GM18517 (cell line): ENCODE results near the gene FYN.

Experiments
- ATAC-seq: cut with Tn5 transposase; IDR thresholded peaks from one replicate; pipeline ENCODE4 v1.9.1; 2021; ENCODE audit warnings: mild to moderate bottlenecking, moderate library complexity; ENCODE audit not compliant: unreplicated experiment

The FYN gene

GRCh38 chr6:111773501-111774345 lies 99.5 kb downstream of the FYN start:
- ATAC-seq = no peak

- no peak for ATAC-seq
Measured at GRCh38 chr6:111772381-111772780, 100.9 kb downstream of the FYN start.

GRCh38 chr6:111771629-111772028 lies 101.6 kb downstream of the FYN start:
- ATAC-seq = no peak

- ATAC-seq = no peak
Measured at GRCh38 chr6:111771094-111771432, 102.2 kb downstream of the FYN start.

GRCh38 chr6:111770263-111771093 lies 102.8 kb downstream of the FYN start:
- no peak for ATAC-seq

GRCh38 chr6:111769365-111770152 lies 103.7 kb downstream of the FYN start:
- ATAC-seq = no peak

GRCh38 chr6:111768431-111768770 lies 104.9 kb downstream of the FYN start:
- ATAC-seq = no peak

GRCh38 chr6:111767752-111768430 lies 105.4 kb downstream of the FYN start:
- no peak for ATAC-seq

GRCh38 chr6:111766201-111766857 lies 106.9 kb downstream of the FYN start:
- ATAC-seq = no peak

GRCh38 chr6:111765763-111766162 lies 107.5 kb downstream of the FYN start:
- no peak for ATAC-seq

GRCh38 chr6:111764238-111765175 lies 108.7 kb downstream of the FYN start:
- ATAC-seq = peak; percentile 88

GRCh38 chr6:111763381-111763780 lies 109.9 kb downstream of the FYN start:
- ATAC-seq = no peak

GRCh38 chr6:111761783-111762312 lies 111.4 kb downstream of the FYN start:
- ATAC-seq = no peak

GRCh38 chr6:111761212-111761611 lies 112.0 kb downstream of the FYN start:
- ATAC-seq = no peak

GRCh38 chr6:111759836-111760785 lies 113.1 kb downstream of the FYN start:
- ATAC-seq = no peak

- no peak for ATAC-seq
Measured at GRCh38 chr6:111759331-111759835, 113.9 kb downstream of the FYN start.

- ATAC-seq = no peak
Measured at GRCh38 chr6:111758608-111759329, 114.5 kb downstream of the FYN start.
